ENCODE data around the gene CSNK1A1L. TPM values are rescaled to one million over a fixed set of nuclear protein-coding genes. Genes with fewer than 3 reads are reported as not detected.

The CSNK1A1L gene
- total RNA-seq, 1 donor from 2014 or later = not detected

- H3K9me3 ChIP-seq = no peaks in the 10 kb centered on the region
- TF ChIP-seq CTCF (IDR thresholded peaks at IDR 0.05) = no peak
- TF ChIP-seq POLR2A (IDR thresholded peaks at IDR 0.05) = no peak
- no peak for TF ChIP-seq POLR2AphosphoS5 (IDR thresholded peaks at IDR 0.05; ENCODE audit: insufficient read depth in 1 of 2, low read depth in 1 of 2)
- no peaks in the 10 kb centered on the region for H3K27me3 ChIP-seq
- intact Hi-C loops (cut with DNase I) = loop anchor here (10.0 kb wide), 1 partner anchor 534 kb away; no protein-coding TSS in a partner anchor
- H3K4me1 ChIP-seq = no peaks in the 10 kb centered on the region
- H3K27ac ChIP-seq = no peak overlapping the region
- DNase-seq (ENCODE audit: extremely low spot score in 2 of 2) = no peak
- no peaks in the 10 kb centered on the region for H3K36me3 ChIP-seq
- no peak overlapping the region for H3K4me3 ChIP-seq
These were observed 34.5 kb downstream of the CSNK1A1L start for GRCh38 chr13:37070956-37071355.

GRCh38 chr13:37070145-37070695, 35.2 kb downstream of the CSNK1A1L start:
- no peaks in the 10 kb centered on the region for H3K9me3 ChIP-seq

GRCh38 chr13:37069597-37070103, 35.8 kb downstream of the CSNK1A1L start:
- Histone ChIP-seq H3K9me3 (no peaks in the 10 kb centered on the region), H3K36me3 (no peaks in the 10 kb centered on the region), H3K27ac (no peak overlapping the region), H3K4me3 (no peak overlapping the region), H3K4me1 (no peaks in the 10 kb centered on the region), H3K27me3 (no peaks in the 10 kb centered on the region)
- no peak for TF ChIP-seq POLR2AphosphoS5 (IDR thresholded peaks at IDR 0.05; ENCODE audit: insufficient read depth in 1 of 2, low read depth in 1 of 2)
- no peak for TF ChIP-seq POLR2A (IDR thresholded peaks at IDR 0.05)
- no peak for TF ChIP-seq CTCF (IDR thresholded peaks at IDR 0.05)
- intact Hi-C loops (cut with DNase I) = loop anchor here (10.0 kb wide), 1 partner anchor 535 kb away; no protein-coding TSS in a partner anchor
- no peak for DNase-seq (ENCODE audit: extremely low spot score in 2 of 2)

More at GRCh38 chr13:37070145-37070695, 35.2 kb downstream of the CSNK1A1L start:
- Histone ChIP-seq H3K4me3 (no peak overlapping the region), H3K36me3 (no peaks in the 10 kb centered on the region), H3K27ac (no peak overlapping the region), H3K27me3 (no peaks in the 10 kb centered on the region), H3K4me1 (no peaks in the 10 kb centered on the region)
- DNase-seq (ENCODE audit: extremely low spot score in 2 of 2) = no peak
- no peak for TF ChIP-seq POLR2A (IDR thresholded peaks at IDR 0.05)
- no peak for TF ChIP-seq POLR2AphosphoS5 (IDR thresholded peaks at IDR 0.05; ENCODE audit: insufficient read depth in 1 of 2, low read depth in 1 of 2)
- no peak for TF ChIP-seq CTCF (IDR thresholded peaks at IDR 0.05)
- intact Hi-C loops (cut with DNase I) = loop anchor here (10.0 kb wide), 1 partner anchor 535 kb away; no protein-coding TSS in a partner anchor

GRCh38 chr13:37068962-37069361, 36.5 kb downstream of the CSNK1A1L start:
- H3K9me3 ChIP-seq = no peaks in the 10 kb centered on the region
- TF ChIP-seq CTCF (IDR thresholded peaks at IDR 0.05) (no peak), POLR2A (IDR thresholded peaks at IDR 0.05) (no peak), POLR2AphosphoS5 (IDR thresholded peaks at IDR 0.05; ENCODE audit: insufficient read depth in 1 of 2, low read depth in 1 of 2) (no peak)
- no peaks in the 10 kb centered on the region for H3K36me3 ChIP-seq
- H3K4me1 ChIP-seq = no peaks in the 10 kb centered on the region
- H3K4me3 ChIP-seq = no peak overlapping the region
- intact Hi-C loops (cut with DNase I) = no loop called here
- no peak overlapping the region for H3K27ac ChIP-seq
- DNase-seq (ENCODE audit: extremely low spot score in 2 of 2) = no peak
- no peaks in the 10 kb centered on the region for H3K27me3 ChIP-seq

GRCh38 chr13:37067874-37068273, 37.6 kb downstream of the CSNK1A1L start:
- intact Hi-C loops (cut with DNase I) = no loop called here
- no peak for TF ChIP-seq POLR2A (IDR thresholded peaks at IDR 0.05)
- TF ChIP-seq CTCF (IDR thresholded peaks at IDR 0.05) = no peak
- TF ChIP-seq POLR2AphosphoS5 (IDR thresholded peaks at IDR 0.05; ENCODE audit: insufficient read depth in 1 of 2, low read depth in 1 of 2) = no peak
- no peak for DNase-seq (ENCODE audit: extremely low spot score in 2 of 2)
- no peaks in the 10 kb centered on the region for H3K27me3 ChIP-seq
- no peak overlapping the region for H3K27ac ChIP-seq
- H3K36me3 ChIP-seq = no peaks in the 10 kb centered on the region
- no peak overlapping the region for H3K4me3 ChIP-seq
- no peaks in the 10 kb centered on the region for H3K9me3 ChIP-seq
- H3K4me1 ChIP-seq = no peaks in the 10 kb centered on the region
